Colonic mucosa (tissue), 4 donors: Measurements from ENCODE around the gene LAYN. TPM values are rescaled to one million over a fixed set of nuclear protein-coding genes. Genes with fewer than 3 reads are reported as not detected.

ENCODE experiments used
- DNase-seq: peaks from one replicate; pipeline ENCODE4 v3.0.0-alpha.2; 2020
- H3K27ac ChIP-seq: fragments of 200-600 bp; one replicate; pipeline ENCODE4 v1.8.0; 2021
- H3K27me3 ChIP-seq: fragments of 200-600 bp; one replicate; pipeline ENCODE4 v1.8.0; 2021
- H3K36me3 ChIP-seq: fragments of 200-600 bp; one replicate; pipeline ENCODE4 v1.8.0; 2021
- H3K4me1 ChIP-seq: fragments of 200-600 bp; one replicate; pipeline ENCODE4 v1.8.0; 2021; ENCODE audit warnings: mild to moderate bottlenecking
- H3K4me3 ChIP-seq: fragments of 200-600 bp; one replicate; pipeline ENCODE4 v1.8.0; 2021
- H3K9ac ChIP-seq, 2 donors: one replicate each; pipeline ENCODE4 v1.7.0; 2013; ENCODE audit warnings: control low read depth in 2 of 2, low read depth in 2 of 2, low read length in 2 of 2
- H3K9me3 ChIP-seq: fragments of 200-600 bp; one replicate; pipeline ENCODE4 v1.8.0; 2021
- intact Hi-C: fragments of 100-400 bp; cut with DNase I; formaldehyde crosslinking; loops from one replicate; pipeline ENCODE4 v1.14.1; 2022
- microRNA-seq: library from miRNA; unstranded; fragments of <30 nt; microRNA quantifications from one replicate; pipeline ENCODE4, GENCODE V29; 2019
- total RNA-seq, 2 donors: library from RNA; stranded (reverse); fragmentation: NEBNext Ultra II Directional in 1 of 2; extraction: Animal tissue kit (Norgen Biotek cat#: 25700) in 1 of 2; gene quantifications; one replicate each; pipeline ENCODE4 v1.2.1, GENCODE V29; 2021
- TF ChIP-seq, protein P1 (sequence below): fragments of 200-600 bp; IDR thresholded peaks from one replicate; pipeline ENCODE4 v1.8.0; 2022; ENCODE audit warnings: antibody characterized with exemption, mild to moderate bottlenecking
- donor health status: healthy.
- donor health status: DM: no; HTN: no; CAD: no.
- donor health status: DM: no; HTN: no; CAD: no.

The LAYN gene
- total RNA-seq, 2 donors from 2014 or later, result 0.99 to 9.0 TPM

DNA sequence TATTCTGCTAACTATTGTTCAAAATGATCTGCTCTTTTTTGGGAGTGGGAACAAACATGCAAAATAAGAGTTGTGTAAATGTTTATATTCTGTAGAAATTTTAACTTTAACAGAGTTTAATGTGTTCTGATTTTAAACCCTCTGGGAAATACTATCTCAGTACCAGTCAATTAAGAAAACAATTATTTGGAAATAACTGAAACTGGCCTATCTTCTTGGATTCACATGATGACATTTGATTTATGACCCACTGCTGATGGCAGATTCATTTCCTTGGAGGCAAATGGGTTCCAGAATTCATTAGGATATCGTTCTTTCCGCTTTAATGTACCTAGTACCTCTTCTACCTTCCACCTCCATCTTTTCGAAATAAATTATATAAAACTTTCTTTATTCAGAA lies 67.2 kb downstream of the LAYN start:
- TF ChIP-seq, protein P1, sequence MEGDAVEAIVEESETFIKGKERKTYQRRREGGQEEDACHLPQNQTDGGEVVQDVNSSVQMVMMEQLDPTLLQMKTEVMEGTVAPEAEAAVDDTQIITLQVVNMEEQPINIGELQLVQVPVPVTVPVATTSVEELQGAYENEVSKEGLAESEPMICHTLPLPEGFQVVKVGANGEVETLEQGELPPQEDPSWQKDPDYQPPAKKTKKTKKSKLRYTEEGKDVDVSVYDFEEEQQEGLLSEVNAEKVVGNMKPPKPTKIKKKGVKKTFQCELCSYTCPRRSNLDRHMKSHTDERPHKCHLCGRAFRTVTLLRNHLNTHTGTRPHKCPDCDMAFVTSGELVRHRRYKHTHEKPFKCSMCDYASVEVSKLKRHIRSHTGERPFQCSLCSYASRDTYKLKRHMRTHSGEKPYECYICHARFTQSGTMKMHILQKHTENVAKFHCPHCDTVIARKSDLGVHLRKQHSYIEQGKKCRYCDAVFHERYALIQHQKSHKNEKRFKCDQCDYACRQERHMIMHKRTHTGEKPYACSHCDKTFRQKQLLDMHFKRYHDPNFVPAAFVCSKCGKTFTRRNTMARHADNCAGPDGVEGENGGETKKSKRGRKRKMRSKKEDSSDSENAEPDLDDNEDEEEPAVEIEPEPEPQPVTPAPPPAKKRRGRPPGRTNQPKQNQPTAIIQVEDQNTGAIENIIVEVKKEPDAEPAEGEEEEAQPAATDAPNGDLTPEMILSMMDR, result no peak
- no peak for DNase-seq
- Histone ChIP-seq H3K27ac (no peak overlapping the region), H3K4me3 (no peak overlapping the region), H3K9me3 (no peaks in the 10 kb centered on the region), H3K9ac (no peak overlapping the region), H3K4me1 (no peaks in the 10 kb centered on the region), H3K36me3 (no peaks in the 10 kb centered on the region), H3K27me3 (no peaks in the 10 kb centered on the region)
- intact Hi-C loops, result loop anchor here (10.0 kb wide), 1 partner anchor 107 kb away; no protein-coding TSS in a partner anchor

Small RNA genes lying within 50 kb of the gene (microRNA-seq; reads per million reads assigned to microRNA genes)
- 5.0 reads per million for gene MIR34B
- 53.5 reads per million, percentile 44 among the genes with 10 or more reads in this experiment for gene MIR34C

Other genes with a start within 250 kb of the LAYN start
- 1 to 10 TPM; 4.5 to 7.9 TPM for gene POU2AF3, start 242.2 kb upstream of the LAYN start, total RNA-seq
- 1 to 10 TPM; 3.1 to 3.7 TPM for gene POU2AF1, start 161.4 kb upstream of the LAYN start, total RNA-seq
- gene BTG4, start 28.3 kb upstream of the LAYN start, total RNA-seq, result not detected
- gene HOATZ, start 25.9 kb upstream of the LAYN start, total RNA-seq, result not detected
- 10 to 100 TPM; 16.2 to 21.3 TPM for gene SIK2, start 61.7 kb downstream of the LAYN start, total RNA-seq
- 10 to 100 TPM; 45.9 to 57.0 TPM for gene PPP2R1B, start 225.7 kb downstream of the LAYN start, total RNA-seq